NCI-H1092 treated with DMSO at 0.1 percent for 48 hours (cell line): ENCODE data around the gene PLEKHG3.
"Not testable (repeated sequence)": the region's sequence is repeated elsewhere in the genome, so short reads cannot be mapped to it uniquely, and the experiment has no call there.

ENCODE experiments used
- DNase-seq: peaks from one replicate; lab custom pipeline; 2025; lab: John Stamatoyannopoulos, UW

The PLEKHG3 gene

DNA sequence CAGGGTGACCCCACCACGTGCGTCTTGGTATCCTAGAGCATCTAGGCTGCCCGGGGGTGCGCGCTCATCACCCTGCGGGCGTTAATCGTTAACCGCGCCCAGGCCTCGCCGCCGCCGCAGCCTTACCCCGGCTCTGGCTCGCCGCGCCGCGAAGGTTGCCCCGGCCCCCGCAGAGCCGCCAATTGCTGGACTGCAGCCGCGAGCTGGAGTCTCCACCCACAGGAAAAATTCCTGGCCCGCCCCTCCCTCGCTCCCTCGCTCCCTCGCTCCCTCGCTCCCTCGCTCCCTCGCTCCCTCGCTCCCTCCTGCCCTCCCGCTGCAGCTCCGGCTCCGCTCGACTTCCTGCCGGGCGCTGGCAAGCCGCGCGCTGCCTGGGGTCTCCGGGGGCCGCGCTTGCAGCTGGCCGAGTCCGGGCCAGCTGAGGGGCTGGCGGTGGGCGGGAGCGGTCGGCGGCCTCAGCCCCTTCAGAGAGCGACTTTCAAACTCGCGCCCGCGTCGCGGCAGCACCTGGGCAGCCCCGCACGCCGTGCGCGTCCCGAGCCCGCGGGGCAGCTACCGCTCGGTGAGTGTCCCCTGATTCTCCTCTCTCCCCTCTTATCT lies at the start of gene PLEKHG3:
PLEKHG3 (plus strand) TSS at position 282 of the 600 bp plus-strand sequence. CDS start 23,208 bp downstream, outside the sequence.
- peak; percentile 85 for DNase-seq

DNA sequence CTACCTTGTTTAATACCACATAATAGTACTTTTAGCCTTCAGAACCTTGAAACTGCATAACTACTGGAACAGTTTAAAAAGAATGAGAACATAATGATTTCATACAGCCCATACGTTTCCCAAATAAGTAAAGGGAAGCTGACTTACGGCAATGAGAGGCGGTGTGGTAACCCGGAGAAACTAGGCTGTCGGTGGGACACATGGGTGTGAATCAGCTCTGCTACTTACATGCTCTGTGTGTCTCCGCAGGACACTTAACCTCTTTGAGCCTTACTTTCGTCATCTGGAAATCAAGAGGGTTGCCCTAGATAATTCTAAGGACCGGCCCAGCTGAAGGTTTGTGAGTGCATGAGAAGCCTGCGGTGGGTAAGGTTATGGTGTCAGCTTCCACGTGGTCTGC lies 49.3 kb upstream of the PLEKHG3 start:
- DNase-seq = no peak

DNA sequence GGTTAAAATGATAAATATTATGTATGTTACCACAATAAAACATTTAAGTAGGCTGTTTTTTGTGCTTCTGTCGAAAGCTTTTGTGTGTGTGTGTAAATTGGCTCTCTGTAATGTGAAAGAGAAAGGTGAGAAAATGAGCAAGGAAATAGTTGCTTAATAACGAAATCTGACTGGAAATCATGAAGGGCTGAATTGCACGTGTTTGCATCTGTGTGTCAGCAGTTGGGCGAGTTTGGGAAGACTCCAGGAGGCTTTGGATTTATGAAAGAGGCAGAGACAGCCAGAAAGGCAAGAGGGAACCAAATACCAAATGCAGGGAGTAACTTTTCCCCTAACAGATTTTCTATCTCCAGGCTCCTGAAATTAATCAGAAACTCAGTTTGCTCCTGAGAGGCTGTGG lies 47.2 kb upstream of the PLEKHG3 start:
- DNase-seq = no peak

DNA sequence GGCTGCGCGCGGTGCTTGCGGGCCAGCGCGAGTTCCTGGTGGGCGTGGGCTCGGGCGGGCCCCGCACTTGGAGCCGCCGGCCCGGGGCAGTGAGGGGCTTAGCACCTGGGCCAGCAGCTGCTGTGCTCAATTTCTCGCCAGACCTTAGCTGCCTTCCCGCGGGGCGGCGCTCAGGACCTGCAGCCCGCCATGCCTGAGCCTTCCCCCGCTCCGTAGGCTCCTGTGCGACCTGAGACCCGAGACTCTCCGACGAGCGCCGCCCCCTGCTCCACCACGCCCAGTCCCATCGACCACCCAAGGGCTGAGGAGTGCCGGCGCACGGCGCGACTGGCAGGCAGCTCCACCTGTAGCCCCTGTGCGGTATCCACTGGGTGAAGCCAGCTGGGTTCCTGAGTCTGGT lies 46.0 kb upstream of the PLEKHG3 start:
- DNase-seq = no peak

DNA sequence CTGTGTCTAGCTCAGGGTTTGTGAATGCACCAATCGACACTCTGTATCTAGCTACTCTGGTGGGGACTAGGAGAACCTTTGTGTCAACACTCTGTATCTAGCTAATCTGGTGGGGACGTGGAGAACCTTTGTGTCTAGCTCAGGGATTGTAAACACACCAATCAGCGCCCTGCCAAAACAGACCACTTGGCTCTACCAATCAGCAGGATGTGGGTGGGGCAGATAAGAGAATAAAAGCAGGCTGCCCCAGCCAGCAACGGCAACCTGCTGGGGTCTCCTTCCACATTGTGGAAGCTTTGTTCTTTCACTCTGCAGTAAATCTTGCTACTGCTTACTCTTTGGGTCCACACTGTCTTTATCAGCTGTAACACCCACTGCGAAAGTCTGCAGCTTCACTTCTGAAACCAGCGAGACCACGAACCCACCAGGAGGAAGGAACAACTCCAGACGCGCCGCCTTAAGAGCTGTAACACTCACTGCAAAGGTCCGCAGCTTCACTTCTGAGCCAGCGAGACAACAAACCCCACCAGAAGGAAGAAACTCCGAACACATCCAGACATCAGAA lies 45.4 kb upstream of the PLEKHG3 start:
- not testable (repeated sequence) for DNase-seq

DNA sequence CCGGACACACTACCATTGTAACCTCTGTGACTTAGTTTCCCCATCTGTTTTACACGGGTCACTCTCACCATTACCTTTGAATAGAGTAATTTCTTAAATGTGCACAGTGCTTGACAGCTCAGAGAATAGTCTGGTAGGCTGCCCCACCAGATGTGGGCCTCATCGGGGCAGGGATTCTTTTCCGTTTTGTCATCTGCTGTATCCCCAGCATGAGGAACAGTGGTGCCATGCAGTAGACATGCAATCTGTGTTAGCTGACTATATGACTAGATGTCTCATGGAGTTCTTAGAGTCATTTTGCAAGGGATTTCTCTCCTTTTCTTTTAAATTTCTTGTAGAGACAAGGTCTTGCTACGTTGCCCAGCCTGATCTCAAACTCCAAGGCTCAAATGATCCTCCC lies 44.9 kb upstream of the PLEKHG3 start:
- DNase-seq = no peak

DNA sequence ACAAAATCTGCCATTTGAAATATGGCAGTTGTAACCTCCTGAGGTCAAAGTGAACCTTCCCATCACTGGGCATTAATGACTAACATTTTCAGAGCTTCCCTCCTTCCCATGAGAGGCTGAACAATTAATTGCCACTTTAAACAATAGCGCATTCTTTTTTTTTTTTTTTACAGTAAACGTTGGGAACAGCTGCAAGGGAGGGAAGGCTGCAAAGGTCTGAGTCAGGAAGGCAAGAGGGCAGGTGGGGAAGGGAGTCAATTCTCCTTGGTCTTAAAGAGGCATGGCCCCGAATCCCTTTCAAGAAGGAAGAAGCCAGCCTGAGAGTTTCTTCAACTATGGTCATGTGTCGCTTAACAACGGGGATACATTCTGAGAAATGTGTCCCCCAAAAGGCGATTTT lies 41.0 kb upstream of the PLEKHG3 start:
- DNase-seq = no peak

DNA sequence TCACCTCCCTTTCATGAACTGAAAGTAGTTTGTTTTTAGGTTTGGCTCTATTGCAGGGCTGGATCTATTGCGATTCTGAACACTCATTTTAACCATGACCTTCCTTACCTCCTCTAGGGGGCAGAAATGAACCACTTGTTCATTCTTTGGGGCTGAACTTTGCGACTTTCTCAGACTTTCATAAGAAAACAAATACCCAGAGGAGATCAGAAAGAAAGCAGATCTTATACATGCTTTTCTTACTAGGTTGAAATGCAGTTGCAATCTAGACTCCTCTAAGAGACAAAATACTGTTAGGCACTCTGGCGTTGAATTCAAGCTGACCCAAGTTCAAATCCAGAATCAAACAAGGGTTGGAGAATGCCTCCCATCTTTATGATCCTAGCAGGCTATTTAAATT lies 32.6 kb upstream of the PLEKHG3 start:
- DNase-seq = peak; percentile 61

DNA sequence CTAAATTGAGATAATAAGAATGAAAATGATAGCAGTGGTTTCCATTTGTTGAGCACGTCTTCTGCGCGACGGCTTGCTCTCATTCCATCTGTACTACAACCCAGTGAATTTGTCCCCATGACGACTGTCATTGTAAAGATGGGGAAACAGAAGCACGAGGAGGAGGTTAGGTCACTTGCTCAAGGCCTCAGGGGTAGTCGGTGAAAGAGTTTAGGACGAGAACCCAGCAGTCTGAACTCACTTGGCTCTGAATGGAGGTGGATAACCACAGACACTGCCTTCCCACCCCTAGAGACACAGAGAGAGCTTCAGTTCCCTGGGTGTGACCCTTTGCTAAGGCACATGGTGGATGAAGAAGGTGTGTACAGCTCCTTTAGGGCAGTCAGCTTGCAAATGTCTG lies 30.9 kb upstream of the PLEKHG3 start:
- no peak for DNase-seq

DNA sequence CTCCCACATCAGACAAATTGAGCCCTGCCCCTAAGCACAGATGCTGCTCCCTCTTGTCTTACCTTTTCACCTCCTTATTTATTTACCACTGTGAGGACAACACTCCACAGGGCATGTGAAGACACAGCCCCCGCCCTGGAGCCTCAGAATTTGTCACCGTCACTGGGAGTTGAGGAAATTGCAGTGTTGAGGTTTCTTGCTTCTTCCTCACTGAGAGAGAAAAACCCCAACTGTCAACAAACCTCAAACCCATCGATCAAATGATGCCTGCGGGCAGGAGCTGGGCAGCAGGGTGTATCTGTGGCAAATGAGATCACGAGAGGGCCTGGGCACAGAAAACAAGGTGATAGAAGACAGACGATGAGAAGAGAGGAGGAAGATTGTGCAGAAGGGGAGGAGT lies 30.5 kb upstream of the PLEKHG3 start:
- DNase-seq = no peak

DNA sequence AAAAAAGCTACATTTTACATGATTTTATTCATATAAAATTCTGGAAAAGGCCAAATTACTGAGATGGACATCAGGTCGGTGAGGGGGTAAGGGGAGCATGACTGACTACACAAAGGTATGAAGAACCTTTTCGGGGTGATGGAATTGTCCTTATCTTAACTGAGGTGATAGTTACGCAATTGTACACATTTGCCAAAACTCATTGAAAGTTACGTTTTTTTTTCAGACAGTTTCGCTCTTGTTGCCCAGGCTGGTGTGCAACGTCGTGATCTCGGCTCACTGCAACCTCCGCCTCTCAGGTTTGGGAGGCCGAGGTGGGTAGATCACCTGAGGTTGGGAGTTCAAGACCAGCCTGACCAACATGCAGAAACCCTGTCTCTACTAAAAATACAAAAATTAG lies 29.4 kb upstream of the PLEKHG3 start:
- DNase-seq = no peak

DNA sequence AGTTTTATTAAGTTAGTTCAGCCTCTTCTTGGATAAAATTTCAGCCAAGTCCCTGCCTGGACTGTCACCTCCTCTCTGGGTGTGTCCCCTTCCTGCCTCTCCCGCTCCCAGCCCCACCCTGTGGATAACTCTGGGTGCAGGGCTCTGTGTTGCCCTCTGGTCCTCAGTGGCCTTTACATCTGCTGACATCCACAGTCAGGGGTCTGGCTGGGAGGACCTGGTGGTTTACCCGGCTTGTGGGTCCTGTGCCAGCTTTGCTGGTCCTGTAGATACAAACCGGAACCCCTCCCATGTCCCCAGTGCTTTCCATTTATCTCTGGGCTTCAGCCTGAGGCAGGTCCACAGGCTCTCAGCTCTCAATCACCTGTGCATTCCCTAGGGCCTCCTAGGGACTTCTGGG lies 28.9 kb upstream of the PLEKHG3 start:
- no peak for DNase-seq

DNA sequence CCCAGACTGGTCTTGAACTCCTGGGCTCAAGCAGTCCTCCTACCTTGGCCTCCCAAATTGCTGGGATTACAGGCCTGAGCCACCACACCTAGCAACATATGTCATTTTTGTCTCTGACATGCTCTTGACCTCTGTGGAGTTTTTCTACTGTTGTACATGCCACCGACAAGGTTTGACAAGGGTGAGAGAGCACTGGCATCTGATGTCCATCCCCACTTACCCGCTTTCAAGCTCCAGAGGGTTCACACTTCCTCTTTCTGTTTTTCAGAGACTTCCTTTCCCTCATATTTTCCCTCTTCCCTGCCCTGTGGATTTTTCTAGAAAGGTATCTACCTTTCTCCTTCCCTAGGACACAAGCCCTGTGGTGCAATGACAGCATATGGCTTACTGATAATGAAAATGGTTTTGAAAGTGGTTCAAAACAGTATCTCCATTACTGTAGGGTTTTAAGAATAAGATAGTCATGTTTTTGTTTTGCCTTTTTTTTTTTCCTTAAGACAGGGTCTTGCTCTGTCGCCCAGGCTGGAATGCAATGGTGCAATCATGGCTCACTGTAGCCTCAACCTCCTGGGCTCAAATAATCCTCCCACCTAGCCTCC lies 27.7 kb upstream of the PLEKHG3 start:
- DNase-seq = no peak

DNA sequence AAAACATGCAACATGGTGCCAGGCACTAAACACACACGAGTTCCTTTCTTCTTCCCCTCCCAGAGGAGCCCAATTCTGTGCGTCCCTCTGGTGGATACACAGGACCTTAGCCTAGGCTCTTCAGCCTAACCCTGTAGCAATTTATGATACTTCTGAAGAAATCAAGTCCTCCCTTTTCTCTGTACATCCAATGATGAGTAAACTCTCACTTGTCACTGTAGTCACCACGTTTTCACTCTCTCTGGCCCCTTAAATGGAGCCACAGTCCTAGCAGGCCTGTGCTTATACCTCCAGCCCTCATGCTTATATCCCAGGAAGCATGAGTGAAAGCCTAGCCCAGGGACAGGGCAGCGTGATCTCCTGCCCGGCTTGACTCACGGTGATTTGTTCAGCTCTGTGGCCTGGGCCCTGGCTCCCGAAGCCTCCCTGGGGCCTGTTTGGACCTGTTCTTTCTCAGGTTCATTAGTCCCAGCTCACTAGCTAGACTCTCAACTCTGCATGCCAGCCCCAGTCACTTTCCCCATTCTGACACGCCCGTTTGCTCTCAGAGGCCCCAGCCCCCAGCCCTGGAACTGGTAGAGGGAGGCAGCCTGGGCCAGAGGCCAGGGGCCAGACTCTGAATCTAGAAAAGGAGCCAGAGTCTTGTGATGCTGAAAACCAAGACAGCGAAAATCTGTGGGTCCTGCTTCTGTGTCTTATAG lies 24.1 kb upstream of the PLEKHG3 start:
- DNase-seq = no peak

DNA sequence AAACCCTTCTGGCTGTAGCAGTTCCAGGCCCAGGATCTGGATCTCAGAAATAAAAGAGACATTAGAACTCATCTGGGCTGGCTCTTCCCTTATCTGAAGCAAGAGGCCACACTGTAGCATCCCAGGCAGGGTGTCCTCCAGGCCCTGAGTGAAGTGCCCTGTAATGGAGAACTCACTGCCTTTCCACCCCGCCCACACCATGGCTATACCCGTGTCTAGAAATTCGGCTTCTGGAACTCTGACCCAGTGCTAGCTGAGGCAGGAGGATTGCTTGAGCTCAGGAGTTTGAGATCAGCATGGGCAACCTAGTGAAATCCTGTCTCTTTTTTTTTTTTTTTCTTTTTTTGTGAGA lies 23.5 kb upstream of the PLEKHG3 start:
- DNase-seq = no peak

DNA sequence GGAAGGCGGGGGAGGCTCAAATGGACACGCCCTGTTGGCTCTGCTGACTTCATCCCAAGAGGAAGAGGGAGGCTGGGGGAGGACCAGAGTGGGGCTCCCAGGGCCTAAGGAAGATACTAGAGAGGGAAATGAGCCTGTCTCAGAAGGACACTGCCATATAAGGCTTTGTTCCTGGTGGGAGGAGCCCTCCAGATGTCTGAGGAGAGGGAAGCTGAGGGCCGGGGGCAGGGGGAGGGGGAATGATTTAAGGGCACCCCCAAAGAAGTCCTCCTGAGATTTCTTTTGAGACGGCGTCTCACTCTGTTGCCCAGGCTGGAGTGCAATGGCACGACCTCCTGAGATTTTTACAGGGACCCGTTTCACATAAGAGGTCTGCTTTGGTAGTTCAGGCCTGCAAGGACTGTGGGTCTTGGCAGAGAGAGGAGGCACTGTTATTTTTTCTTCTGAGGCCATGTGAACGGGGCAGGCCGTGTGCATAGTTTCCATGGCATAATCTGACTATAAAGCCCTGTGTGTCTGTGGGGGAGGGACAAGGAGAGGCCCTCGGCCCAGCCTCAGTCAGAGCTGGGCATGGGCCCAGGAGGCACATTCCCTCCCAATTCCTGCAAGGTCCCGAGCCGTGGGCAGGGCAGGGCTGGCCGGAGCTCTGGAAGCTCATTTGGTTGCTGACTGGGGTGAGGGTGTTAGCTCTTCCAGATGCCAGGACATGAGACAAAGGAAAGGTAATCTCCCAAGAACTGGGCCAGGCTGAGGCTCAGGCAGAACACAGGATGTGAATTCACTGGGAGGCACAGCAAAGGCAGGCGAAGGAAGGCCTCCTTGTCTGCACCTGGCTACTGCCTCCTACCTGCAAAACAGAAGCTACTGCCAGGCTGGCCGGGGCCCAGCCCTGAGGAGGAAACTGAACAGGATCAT lies 22.2 kb upstream of the PLEKHG3 start:
- DNase-seq = no peak

DNA sequence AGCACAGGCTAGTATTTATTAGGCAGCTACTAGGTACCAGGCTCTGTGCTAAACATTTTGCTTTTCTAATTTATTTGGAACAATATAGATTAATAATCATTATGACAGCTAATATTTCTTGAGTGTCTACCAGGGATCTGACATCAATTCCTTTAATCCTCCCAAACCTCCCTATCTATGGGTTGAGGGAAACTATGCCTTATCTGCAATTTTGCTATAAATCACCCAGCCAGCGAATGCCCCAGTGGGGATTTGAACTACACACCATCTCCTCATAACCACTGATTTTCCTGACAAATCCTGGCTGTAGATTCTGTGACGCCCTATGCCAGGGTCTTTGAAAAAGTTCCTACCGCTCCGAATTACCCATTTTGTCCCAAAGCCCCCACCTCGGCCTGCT lies 21.4 kb upstream of the PLEKHG3 start:
- DNase-seq = no peak

DNA sequence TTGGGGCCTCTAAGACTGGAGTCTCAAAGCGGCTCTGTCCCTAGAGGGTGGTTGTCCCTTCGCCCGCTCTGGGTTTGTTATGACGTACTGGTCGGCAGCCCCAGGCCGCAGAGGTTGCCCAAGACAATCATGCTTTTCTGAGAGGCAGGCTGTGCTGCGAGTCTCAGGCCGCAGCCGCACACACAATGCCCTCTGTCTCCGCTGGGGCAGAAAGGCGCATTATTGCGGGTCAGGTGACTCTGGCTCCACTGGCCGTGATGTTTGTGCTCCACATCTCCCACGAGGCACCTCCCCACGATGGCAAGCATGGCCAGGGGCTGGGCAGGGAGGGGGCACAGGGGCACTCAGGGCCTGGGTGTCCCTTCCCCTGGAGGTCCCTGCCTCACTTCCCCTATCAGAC lies 21.0 kb upstream of the PLEKHG3 start:
- no peak for DNase-seq

DNA sequence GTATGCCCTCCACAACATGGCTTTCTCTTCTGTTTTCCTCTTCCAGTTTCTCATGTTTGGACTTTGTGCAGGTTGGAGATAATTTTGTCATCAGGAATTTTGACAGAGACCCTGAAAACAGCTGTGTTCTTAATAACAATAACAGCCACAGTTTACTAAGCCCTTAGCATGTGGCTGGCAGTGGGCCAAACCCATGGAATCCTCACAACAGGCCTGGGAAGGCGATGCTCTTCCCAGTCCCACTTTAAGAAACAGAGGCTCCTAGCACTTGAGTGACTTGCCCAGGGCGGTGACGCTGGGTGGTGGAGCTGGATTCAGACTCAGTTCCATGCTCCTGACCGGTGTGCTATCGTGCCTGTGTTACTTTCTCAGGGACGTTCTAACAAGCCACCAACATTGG lies 20.1 kb upstream of the PLEKHG3 start:
- no peak for DNase-seq

DNA sequence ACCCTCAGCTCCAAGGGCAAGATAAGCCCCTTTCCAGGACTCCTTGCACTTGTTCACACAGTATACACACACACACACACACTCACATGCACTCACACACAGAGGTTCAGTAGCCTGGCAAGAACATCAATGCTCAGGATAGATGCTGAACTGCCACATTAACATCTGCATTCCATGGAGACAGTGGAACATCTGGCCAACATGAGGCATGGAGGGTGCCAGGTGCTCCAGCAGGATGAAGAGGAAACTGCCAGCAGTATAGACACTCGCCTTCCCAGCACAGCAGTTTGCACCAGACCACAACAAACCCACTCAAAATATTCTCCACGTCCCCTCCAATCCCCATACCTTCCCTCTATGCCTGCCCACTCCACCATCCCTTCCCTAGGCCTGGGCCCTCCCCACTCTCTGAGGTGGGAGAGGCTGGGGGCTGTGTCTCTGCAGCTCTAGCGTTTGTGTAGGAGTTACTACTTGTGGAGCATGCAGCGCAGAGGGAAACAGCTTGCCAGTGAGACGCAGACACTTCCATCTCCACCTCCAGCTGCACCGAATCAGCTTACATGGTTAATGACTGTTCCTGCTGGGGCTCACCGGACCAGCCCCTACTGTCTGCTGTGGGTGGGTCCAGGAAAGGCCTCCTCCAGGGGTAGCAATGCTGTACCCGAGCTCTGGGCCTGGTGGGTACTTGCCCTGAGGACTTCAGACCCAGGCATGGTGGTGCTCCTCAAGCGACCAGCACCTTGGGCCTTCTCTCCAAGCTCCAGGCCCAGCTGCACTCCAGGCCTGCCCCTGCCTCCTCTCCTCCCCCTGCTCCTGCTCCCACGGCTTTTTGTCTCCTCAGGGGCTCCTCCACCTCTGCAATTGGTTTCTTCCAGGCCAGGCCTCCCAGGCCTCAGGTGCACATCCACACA lies 18.6 kb upstream of the PLEKHG3 start:
- DNase-seq = no peak

DNA sequence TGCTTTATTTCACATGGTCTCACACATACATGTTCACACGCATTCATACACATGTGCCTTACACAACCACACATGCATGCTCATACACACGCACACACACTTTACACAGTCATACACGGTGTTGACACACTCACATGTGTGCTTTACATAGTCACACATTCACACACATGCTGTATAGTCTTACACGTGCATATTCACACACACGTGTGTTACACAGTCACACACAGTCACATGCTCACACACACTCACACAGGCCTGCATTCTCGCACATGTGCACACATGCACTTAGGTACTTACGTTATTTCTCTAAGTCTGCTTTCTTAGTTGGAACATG lies 18.0 kb upstream of the PLEKHG3 start:
- DNase-seq = no peak
